SK-N-SH treated with all-trans-retinoic acid at 6 μM for 48 hours (cell line): ENCODE measurements around the gene HYPK.
A peak's percentile ranks its signal among the peaks of the same experiment; 100 is the strongest.
"Not testable (repeated sequence)": the region's sequence is repeated elsewhere in the genome, so short reads cannot be mapped to it uniquely, and the experiment has no call there.

ENCODE experiments used
- ATAC-seq: fragments of 200-7000 bp; cut with Tn5 transposase; 3 replicates; pipeline ENCODE4 v1.9.1; 2020; ENCODE audit warnings: mild to moderate bottlenecking, moderate library complexity
- ARNTL ChIP-seq: fragments of 450-650 bp; formaldehyde crosslinking; IDR thresholded peaks from 2 replicates; pipeline ENCODE4 v1.5.0; 2020; ENCODE audit warnings: low read depth, mild to moderate bottlenecking, moderate library complexity, borderline replicate concordance
- CREB5 ChIP-seq: fragments of 250-450 bp; sonication (Bioruptor Pico); IDR thresholded peaks from 2 replicates; pipeline ENCODE4 v1.5.1; 2020; ENCODE audit warnings: low read depth, mild to moderate bottlenecking, moderate library complexity
- CSDC2 ChIP-seq: fragments of 250-450 bp; sonication (Bioruptor Pico); IDR thresholded peaks from 2 replicates; pipeline ENCODE4 v1.5.0; 2020; ENCODE audit warnings: mild to moderate bottlenecking, moderate library complexity
- CSRNP3 ChIP-seq: fragments of 250-450 bp; sonication (Bioruptor Pico); IDR thresholded peaks from 2 replicates; pipeline ENCODE4 v1.5.1; 2021; ENCODE audit warnings: mild to moderate bottlenecking, moderate library complexity
- ISL1 ChIP-seq: fragments of 250-450 bp; sonication (Bioruptor Pico); IDR thresholded peaks from 2 replicates; pipeline ENCODE4 v2.1.2; 2022; ENCODE audit warnings: mild to moderate bottlenecking, moderate library complexity
- OSR1 ChIP-seq: fragments of 250-450 bp; sonication (Bioruptor Pico); IDR thresholded peaks from 2 replicates; pipeline ENCODE4 v1.8.0; 2022; ENCODE audit warnings: moderate library complexity, mild to moderate bottlenecking, inconsistent platforms
- PPARA ChIP-seq: fragments of 250-450 bp; sonication (Bioruptor Pico); IDR thresholded peaks from 2 replicates; pipeline ENCODE4 v1.5.0; 2020; ENCODE audit warnings: mild to moderate bottlenecking, borderline replicate concordance
- RARB ChIP-seq: fragments of 250-450 bp; sonication (Bioruptor Pico); IDR thresholded peaks from 2 replicates; pipeline ENCODE4 v1.8.0; 2021; ENCODE audit warnings: mild to moderate bottlenecking, moderate library complexity
- SNAI2 ChIP-seq: fragments of 250-450 bp; sonication (Bioruptor Pico); IDR thresholded peaks from 2 replicates; pipeline ENCODE4 v1.5.0; 2020; ENCODE audit warnings: mild to moderate bottlenecking, moderate library complexity
- TCF4 ChIP-seq: fragments of 250-450 bp; sonication (Bioruptor Pico); IDR thresholded peaks from 2 replicates; pipeline ENCODE4 v1.8.0; 2021; ENCODE audit warnings: mild to moderate bottlenecking, moderate library complexity, borderline replicate concordance
- TSHZ2 ChIP-seq: fragments of 250-450 bp; sonication (Bioruptor Pico); IDR thresholded peaks from 2 replicates; pipeline ENCODE4 v1.5.0; 2020; ENCODE audit warnings: mild to moderate bottlenecking, moderate library complexity
- ZC3H10 ChIP-seq: fragments of 250-450 bp; sonication (Bioruptor Pico); IDR thresholded peaks from 2 replicates; pipeline ENCODE4 v1.5.1; 2021; ENCODE audit warnings: mild to moderate bottlenecking, moderate library complexity
- ZFP3 ChIP-seq: fragments of 250-450 bp; sonication (Bioruptor Pico); IDR thresholded peaks from 2 replicates; pipeline ENCODE4 v1.5.0; 2020; ENCODE audit warnings: mild to moderate bottlenecking, moderate library complexity
- ZNF565 ChIP-seq: fragments of 450-650 bp; formaldehyde crosslinking; conservative IDR thresholded peaks from 2 replicates; pipeline ENCODE4 v1.5.0; 2020; ENCODE audit warnings: low read depth, mild to moderate bottlenecking, moderate library complexity
- ZNF70 ChIP-seq: fragments of 450-650 bp; formaldehyde crosslinking; IDR thresholded peaks from 2 replicates; pipeline ENCODE4 v1.5.0; 2020; ENCODE audit warnings: mild to moderate bottlenecking, moderate library complexity
- ZNF8 ChIP-seq: fragments of 450-650 bp; formaldehyde crosslinking; IDR thresholded peaks from 2 replicates; pipeline ENCODE4 v1.5.0; 2020; ENCODE audit warnings: mild to moderate bottlenecking, moderate library complexity

The HYPK gene

GRCh38 chr15:43795997-43796396 is 4.4 kb upstream of the HYPK start (continued):
- no peak for TF ChIP-seq TSHZ2
- no peak for TF ChIP-seq CSDC2
- no peak for TF ChIP-seq CSRNP3 (CRISPR knock-in tag)
- TF ChIP-seq ZNF70 (CRISPR knock-in tag) = no peak
- TF ChIP-seq TCF4 = no peak
- no peak for TF ChIP-seq SNAI2 (CRISPR knock-in tag)
- no peak for TF ChIP-seq OSR1
- no peak for TF ChIP-seq ARNTL (CRISPR knock-in tag)

- ATAC-seq = no peak
- TF ChIP-seq RARB (CRISPR knock-in tag) (no peak), ZNF565 (CRISPR knock-in tag) (no peak)
Measured at GRCh38 chr15:43796566-43796965, 3.8 kb upstream of the HYPK start.

- ATAC-seq = no peak
- no peak for TF ChIP-seq ZNF565 (CRISPR knock-in tag)
Measured at GRCh38 chr15:43799209-43799944, 1.0 kb upstream of the HYPK start.

GRCh38 chr15:43799945-43800285 is 484 bp upstream of the HYPK start, which contains the start of gene SERINC4:
Gene SERINC4, minus strand, starts transcription at chr15:43800220. Its CDS starts 234 bp downstream, at chr15:43799986.
- ATAC-seq = peak; percentile 1; the same call in 2 of the 3 replicates
- TF ChIP-seq PPARA (CRISPR knock-in tag) = no peak
- no peak for TF ChIP-seq ZC3H10 (CRISPR knock-in tag)
- TF ChIP-seq RARB (CRISPR knock-in tag) = no peak
- TF ChIP-seq CSRNP3 (CRISPR knock-in tag) = no peak
- TF ChIP-seq ZFP3 (CRISPR knock-in tag) = no peak
- TF ChIP-seq ZNF8 (CRISPR knock-in tag) = no peak

- ATAC-seq = not testable (repeated sequence)
Measured at GRCh38 chr15:43802676-43803075, 2.3 kb downstream of the HYPK start.

GRCh38 chr15:43808435-43808950 is 8.1 kb downstream of the HYPK start:
- TF ChIP-seq CREB5 (CRISPR knock-in tag) = no peak
- no peak for TF ChIP-seq ZNF70 (CRISPR knock-in tag)
- TF ChIP-seq TSHZ2 = no peak
- TF ChIP-seq CSRNP3 (CRISPR knock-in tag) = no peak
- TF ChIP-seq CSDC2 = no peak
- TF ChIP-seq ZNF8 (CRISPR knock-in tag) = no peak
- no peak for TF ChIP-seq SNAI2 (CRISPR knock-in tag)
- TF ChIP-seq ISL1 (CRISPR knock-in tag) = no peak

More at GRCh38 chr15:43808435-43808950, 8.1 kb downstream of the HYPK start:
- ATAC-seq = no peak
